COLO668 (cell line): ENCODE data around the gene ANKRD63.

Experiments used
- DNase-seq: peaks from one replicate; lab custom pipeline; 2025; ENCODE audit not compliant: unreplicated experiment; lab: John Stamatoyannopoulos, UW

ANKRD63 gene

DNA sequence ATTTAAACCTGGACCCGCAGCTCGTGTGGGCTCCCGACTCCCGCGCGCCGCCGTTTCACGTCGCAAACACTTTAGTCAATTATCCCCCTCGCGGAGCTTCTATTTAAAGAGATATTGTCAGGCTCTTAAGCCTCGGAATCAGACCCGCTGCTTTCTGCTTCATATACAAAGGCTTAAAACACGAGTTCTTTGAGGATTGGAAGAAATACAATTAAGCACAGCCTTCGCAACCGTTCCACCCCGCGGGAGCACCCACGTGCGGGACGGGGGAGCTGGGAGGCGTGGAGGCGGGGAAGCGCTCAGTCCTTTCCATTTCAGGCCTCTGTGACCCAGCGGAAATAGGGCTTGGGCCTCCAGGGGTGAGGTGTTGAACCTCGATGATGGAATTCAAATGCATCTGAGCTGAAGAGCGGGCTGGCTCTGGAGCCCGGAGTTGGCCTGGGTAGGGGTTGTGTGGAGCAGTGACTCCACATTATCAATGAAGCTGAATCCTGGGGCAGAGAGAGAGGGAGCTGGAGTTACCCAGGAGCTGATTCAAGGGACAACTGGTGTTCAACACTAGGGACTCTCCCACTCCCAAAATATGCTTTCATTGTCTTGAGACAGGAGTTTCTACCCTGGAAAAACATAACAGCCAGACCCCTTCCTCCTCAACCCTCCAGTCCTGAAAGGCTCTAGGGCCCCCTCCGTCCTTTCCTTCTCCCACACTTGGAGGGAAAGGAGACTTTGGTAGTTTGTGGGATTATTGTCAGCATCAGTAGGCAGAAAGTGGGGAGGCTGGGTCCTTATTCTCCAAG, 2.4 kb downstream of the ANKRD63 start:
- DNase-seq: no peak

DNA sequence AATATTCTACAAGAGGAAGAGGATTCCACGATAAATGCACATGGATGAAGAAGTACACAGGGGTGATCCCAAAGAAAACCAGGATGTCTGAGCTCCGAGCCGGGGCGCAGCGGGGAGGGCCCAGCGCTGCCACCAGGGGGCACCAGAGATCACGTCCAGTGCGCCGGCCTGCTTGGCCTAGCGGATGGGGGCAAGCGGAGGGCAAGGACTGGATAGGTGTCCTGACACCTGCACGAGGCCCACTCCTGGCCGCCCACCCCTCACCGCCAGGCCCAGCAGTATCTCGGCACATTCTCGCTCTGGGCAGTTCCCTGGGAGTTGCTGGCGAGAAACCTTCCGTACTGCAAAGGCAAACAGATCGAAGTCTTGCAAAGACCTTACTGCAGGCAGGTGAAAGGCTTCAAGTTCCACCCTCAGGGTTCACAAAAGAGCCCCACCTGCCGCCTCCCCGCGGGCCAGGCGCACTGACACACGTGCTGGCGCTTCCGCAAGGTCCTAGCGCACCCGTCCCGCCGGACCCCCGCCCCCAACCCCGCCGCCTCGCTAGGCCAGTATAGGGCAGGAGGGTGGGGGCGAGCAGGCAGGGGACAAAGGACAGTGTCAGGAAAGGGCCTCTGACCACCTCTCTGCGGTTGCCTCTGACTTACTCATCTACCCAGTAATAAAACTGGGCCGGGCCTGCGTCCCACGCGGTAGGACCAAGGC, 3.3 kb downstream of the ANKRD63 start:
- DNase-seq: peak; percentile 78

DNA sequence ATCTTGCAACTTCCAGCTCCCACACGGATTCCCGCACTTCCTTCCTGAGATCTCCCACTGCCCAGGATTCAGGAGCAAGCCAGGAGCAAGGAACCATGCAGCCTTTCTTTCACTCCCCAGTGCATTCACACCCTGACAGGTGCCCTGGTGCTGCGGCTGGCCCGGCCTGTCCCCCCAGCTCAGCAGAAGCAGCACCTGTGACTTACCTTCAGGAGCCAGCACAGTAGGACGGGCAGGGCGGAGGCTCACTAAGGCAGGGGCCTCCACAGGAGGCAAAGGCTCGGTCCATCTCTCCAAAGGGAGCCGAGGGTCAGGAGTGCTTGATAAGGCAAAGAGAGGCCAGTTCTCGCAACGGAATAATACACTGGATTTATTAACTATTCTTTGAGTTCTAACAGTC, 4.8 kb downstream of the ANKRD63 start:
- no peak for DNase-seq

DNA sequence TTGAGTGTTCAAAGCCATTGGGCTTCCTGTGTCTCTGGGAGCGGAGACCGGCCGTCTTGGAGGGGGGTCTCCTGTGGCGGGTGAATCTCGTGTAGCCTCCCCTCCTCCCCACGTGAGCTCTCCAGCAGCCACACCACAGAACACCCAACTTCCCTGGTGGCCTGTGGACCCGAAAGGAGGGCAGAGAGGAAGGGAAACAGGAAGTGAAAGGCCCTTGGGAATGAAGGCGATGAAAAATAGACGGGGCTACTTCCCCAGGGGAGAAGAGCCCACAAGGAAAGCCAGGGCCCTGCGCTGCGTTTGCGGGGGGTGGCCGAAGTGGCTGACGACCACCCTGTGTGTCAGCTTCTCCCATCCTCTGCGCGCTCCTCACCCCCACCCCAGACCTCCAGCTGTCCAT, 5.4 kb downstream of the ANKRD63 start:
- no peak for DNase-seq

DNA sequence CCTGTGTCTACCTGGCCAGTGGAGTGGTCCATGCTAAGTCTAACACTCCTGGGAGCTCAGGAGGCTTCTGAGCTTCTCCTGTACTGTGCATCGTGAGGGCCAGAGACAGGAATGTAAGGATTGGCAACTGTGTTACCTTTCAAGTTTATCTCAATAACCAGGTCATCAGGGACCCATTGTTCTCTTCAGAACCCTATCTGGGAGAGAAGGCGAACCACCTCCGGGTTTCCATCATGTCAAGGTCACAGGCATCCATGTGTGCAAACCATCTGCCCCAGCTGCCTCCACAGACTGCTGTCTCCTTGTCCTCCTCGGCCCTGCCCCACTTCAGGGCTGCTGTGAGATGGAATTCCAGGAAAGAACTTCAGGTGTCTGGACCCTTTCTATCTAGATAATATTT, 5.9 kb downstream of the ANKRD63 start:
- DNase-seq: no peak

DNA sequence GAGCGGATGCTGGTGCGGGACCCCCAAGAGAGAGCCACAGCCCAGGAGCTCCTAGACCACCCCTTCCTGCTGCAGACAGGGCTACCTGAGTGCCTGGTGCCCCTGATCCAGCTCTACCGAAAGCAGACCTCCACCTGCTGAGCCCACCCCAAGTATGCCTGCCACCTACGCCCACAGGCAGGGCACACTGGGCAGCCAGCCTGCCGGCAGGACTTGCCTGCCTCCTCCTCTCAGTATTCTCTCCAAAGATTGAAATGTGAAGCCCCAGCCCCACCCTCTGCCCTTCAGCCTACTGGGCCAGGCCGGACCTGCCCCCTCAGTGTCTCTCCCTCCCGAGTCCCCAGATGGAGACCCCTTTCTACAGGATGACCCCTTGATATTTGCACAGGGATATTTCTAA, 6.9 kb downstream of the ANKRD63 start:
- DNase-seq: no peak

DNA sequence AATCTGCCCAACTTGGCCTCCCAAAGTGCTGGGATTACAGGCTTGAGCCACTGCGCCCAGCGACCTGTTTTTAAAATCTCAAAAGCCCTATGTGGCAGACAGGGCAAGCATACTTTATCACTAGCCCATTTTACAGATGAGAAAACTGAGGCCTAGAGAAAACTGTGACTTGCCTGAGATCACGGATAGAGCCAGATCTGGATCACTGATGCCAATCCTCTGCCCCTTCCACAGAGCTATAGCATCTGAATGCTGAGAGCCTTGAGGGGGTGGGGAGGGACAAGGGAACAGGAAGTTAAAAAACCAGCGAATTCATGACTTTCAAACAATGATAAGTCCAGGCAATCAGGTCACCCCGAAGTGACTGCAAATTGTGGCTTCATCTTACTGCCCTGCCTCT, 7.3 kb downstream of the ANKRD63 start:
- no peak for DNase-seq

DNA sequence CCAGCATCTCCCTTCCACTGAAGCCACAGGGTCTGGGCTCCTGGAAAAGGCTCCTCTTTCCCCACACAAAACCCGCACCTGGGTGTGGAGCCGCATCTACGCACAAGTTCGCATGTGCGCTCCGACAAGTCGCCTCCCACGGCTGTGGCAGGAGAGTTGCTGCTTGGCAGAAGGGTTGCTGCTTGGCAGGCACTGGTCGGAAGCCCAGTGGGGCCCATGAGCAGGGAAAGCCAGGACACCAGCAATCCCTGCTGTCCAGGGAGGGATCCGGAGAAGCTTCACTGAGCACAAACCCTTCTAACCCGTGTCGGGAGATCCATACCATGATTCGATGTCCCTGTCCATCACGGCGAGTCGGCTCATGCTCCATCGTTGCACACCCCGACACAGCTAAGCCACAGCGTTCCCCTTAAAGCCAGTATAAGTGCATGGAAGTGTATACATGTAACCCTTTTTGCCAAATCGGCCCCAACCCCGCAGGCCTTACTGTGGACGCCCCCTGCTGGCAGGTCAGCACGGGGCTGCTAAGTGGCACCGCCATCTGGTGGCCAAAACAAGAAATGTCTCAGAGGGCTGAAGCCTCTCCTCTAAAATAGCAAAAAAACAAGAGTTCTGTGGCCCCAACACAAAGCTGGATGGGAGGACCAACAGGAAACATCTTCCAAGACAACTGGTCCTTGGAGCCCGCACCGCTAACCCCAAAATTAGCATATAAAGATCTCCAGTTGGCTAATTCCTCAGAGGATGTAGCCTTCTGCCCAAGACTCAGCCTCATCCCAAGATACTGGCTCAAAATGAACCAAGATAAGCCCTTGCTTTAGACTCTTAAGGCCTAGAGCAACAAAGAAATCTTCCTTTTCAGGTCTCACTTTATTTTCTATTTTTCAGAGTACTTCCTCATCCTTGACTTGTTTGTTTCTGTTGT, 8.3 kb downstream of the ANKRD63 start:
- peak; percentile 86 for DNase-seq

DNA sequence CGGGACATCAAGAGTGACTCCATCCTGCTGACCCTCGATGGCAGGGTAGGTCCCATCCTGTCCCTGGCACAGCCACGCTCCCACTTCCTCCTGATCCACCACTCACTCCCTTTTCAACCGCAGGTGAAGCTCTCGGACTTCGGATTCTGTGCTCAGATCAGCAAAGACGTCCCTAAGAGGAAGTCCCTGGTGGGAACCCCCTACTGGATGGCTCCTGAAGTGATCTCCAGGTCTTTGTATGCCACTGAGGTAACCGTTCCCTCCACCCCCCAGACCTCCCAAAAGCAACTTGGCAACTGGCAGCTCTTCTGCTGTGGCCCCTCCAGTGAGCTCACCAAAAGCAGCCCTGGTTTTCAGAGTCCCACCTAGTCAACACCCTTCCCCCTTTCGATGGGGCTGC, 9.4 kb downstream of the ANKRD63 start:
- no peak for DNase-seq

DNA sequence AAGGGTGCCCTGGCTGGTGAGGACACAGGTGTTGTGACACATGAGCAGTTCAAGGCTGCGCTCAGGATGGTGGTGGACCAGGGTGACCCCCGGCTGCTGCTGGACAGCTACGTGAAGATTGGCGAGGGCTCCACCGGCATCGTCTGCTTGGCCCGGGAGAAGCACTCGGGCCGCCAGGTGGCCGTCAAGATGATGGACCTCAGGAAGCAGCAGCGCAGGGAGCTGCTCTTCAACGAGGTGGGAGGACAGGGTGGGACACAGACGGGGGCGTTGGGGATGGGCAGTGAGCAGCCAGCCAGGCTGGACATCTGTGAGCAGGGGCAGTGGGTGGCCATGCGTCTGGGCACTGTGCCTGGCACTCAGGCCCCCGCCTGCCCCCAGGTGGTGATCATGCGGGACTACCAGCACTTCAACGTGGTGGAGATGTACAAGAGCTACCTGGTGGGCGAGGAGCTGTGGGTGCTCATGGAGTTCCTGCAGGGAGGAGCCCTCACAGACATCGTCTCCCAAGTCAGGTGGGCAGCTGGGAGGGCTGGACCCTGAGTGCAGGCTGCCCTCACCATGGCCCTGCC, 10.3 kb downstream of the ANKRD63 start:
- no peak for DNase-seq

DNA sequence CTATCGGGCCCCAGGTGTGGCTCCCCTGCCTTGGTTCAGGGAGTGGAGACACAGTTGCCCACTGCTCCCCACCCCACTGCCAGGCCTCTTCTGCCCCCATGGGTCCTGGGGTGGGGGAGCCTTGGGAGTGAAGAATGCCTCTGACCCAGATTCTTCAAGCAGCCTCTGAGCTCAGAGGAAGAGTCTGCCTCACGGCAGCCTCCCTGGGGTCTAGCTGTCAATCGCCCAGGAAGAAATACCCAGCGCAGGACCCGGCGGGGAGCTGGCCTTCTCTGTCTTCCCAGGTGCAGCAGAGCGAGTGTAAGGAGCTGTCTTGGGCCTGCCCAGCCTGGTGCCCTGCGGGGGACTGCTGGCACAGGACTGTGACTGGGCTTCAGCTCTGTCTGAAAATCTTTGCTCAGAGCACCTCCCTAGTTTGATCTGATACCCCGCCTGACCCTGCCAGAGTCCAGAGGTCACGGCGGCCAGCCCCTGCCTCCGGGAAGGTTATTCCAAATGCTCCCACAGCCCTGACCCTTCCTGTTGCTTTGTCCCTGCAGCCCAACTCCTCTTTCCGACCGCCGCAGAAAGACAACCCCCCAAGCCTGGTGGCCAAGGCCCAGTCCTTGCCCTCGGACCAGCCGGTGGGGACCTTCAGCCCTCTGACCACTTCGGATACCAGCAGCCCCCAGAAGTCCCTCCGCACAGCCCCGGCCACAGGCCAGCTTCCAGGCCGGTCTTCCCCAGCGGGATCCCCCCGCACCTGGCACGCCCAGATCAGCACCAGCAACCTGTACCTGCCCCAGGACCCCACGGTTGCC, 11.0 kb downstream of the ANKRD63 start:
- DNase-seq: no peak

DNA sequence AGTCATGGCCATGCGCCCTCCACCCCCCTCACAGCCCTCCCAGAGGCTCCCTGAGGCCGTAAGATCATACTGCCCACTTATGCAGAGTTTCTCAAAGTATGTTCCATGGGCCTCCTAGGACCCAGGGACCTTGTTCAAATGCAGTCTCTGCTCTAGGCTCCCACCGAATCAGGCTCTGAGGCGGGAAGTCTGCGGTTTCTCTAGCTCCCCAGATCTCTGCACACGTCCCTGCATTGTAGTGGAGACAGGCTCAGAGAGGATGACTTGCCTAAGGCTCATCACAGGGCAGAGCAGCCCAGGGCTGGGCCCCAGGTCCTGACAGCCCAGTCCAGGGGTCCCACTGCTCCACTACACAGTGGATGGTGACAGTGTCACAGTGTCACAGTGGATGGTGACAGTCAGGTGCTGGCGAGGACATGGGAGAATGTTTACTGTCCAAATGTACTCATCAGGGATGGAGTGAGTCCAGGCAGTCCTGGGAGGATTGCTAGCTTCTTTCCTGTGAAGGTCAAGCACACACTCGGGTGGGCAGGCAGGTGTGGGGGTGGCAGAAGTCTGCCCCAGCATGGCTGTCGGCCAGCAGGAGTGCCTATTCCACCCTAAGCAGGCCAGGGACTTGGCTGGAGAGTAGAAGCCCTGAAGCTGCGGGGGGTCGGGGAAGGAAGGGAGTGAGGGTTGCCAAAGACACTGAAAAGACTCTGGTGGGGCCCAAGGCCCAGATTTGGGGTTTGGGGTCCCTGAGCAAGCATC, 12.4 kb downstream of the ANKRD63 start:
- no peak for DNase-seq

DNA sequence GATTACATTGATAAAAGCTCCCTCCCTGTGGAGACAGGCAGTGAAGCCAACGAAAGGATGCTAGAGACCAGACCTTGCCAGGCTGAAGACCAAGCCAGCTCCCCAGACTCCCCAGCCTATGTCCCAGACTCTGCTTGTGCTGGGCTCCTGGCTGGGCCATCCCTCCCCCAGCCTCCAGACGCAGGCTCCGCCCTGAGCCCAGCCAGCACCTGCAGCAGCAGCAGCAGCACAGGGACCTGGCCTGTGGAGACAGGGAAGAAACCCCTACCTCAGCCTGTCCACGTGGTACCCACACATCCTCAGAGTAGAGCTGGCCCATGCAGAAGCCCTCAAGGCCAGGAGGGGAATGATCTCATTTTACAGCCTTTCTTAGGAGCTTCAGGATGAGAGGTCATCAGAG, 13.3 kb downstream of the ANKRD63 start:
- no peak for DNase-seq

DNA sequence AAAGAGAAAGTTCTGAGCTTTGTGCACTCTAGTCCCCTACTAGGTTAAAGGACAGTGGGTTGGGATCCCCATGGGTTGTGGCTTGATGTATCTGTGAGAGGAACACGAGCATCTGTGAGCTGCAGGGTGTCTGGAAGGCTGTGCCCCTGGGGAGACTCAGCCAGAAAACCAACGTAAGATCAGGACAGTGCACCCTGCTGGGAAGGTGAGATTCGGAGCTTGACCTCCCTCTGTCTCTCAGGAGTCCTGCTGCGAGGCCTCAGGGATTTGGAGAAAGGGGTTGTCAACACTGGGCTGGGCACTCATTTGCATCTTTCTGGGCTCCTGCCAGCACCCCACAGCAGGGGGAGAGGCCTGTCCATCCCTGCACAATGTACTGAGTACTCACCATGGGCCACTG, 15.2 kb downstream of the ANKRD63 start:
- DNase-seq: no peak

DNA sequence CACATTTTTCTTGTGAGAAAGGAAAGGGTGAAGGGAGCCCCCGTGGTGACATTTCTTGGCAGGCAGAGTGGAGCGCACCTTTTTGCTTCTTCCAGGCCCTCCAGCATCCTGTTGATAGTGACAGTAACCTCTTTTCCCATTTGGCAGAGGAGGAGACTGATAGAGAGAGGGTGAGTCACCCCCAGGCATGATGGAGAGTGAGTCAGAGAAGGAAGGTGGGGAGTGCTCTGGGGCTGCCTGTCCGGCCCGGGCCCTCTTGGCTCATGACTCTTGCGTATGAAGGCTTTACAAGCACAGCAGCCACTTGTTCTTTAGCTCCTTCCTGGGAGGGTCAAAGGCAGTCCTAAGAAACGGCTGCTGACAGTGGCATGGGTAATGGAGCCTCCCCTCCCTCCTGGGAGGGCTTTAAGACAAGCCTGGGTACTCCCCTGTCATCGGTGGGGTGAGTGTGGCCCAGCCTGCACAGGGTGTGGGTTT, 16.0 kb downstream of the ANKRD63 start:
- DNase-seq: no peak

DNA sequence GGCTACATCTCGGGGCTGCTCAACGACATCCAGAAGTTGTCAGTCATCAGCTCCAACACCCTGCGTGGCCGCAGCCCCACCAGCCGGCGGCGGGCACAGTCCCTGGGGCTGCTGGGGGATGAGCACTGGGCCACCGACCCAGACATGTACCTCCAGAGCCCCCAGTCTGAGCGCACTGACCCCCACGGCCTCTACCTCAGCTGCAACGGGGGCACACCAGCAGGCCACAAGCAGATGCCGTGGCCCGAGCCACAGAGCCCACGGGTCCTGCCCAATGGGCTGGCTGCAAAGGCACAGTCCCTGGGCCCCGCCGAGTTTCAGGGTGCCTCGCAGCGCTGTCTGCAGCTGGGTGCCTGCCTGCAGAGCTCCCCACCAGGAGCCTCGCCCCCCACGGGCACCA, 17.0 kb downstream of the ANKRD63 start:
- no peak for DNase-seq

DNA sequence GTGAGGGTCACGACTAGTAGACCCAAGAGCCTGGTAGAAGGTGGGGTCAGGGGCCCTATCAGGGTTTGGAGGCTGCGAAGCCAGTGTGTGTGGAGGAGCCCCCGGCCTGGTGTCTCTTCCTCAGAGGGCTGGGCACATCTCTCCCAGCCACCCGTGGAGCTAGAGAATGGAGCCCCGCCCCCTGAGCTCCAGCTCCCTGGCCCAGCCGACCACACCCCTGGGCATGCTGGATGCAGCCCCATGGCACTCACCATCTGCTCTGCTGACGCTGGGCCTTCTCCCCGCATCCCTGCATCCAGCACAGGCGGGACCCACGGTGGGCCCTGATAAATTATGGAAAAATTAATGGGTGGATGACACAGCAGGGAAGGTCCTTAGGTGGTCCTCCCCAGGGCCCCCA, 17.5 kb downstream of the ANKRD63 start:
- DNase-seq: no peak

DNA sequence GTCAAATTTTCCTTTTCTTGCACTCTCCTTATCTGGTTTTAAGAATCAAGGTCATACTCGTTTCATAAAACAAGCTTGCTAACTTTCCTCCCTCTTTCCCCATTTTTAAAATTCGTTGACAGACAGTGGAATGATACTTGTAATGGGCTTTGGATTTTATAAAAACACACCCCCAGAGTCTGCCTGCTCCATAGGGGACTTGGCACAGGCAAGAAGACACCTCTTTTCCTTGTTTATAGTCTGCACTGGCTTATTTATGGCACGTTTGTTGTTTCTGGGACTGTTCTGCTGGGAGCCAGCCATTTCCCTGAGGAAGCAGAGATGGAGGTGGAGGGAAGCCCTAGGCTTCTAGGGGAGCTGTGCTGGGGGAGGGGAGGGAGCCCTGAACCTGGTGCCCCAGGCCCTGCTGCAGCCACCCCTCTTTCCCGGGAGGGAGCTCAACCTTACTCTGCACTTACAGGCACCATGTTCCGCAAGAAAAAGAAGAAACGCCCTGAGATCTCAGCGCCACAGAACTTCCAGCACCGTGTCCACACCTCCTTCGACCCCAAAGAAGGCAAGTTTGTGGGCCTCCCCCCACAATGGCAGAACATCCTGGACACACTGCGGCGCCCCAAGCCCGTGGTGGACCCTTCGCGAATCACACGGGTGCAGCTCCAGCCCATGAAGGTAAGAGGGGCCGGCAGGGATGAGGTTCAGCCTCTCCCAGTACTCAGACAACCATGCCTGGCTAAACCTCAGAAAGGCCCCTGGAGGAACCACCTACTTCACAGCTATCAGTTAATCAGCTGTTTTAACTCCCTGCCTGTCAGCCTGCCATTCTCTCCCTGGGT, 18.3 kb downstream of the ANKRD63 start:
- no peak for DNase-seq
